ENCODE measurements around the gene ASTN2.

DNA sequence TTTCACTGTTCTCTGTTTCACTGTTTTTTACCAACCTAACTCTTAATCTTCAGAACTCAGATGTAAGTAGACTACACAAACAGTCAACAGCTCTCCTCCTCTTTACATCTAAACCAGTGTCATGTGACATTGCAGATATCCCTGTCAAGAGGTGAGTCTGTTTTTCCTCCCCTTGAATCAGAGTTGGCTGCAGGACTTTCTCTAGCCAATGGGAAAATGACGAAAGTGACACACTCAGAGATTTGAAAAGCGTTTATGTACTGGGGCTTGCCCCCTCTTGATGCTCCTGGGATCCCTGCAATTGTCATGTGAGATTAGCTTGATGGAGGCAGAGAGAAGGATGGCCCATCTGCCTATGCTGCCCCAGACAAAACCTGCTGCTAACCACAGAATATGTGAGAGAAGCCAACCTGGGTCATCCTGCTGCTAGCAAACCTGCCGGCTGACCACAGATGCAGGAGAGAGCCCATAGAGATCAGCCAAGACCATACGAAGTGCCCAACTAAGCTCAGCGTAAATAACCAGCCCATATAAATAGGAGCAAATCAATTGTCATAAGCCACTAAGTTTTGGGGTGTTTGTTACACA, 111.1 kb downstream of the ASTN2 start:
- TF ChIP-seq, protein P1, sequence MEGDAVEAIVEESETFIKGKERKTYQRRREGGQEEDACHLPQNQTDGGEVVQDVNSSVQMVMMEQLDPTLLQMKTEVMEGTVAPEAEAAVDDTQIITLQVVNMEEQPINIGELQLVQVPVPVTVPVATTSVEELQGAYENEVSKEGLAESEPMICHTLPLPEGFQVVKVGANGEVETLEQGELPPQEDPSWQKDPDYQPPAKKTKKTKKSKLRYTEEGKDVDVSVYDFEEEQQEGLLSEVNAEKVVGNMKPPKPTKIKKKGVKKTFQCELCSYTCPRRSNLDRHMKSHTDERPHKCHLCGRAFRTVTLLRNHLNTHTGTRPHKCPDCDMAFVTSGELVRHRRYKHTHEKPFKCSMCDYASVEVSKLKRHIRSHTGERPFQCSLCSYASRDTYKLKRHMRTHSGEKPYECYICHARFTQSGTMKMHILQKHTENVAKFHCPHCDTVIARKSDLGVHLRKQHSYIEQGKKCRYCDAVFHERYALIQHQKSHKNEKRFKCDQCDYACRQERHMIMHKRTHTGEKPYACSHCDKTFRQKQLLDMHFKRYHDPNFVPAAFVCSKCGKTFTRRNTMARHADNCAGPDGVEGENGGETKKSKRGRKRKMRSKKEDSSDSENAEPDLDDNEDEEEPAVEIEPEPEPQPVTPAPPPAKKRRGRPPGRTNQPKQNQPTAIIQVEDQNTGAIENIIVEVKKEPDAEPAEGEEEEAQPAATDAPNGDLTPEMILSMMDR (conservative IDR thresholded peaks at IDR 0.05): no peak
- TF ChIP-seq ZFX (IDR thresholded peaks at IDR 0.05): no peak
